HuH-7 (cell line): ENCODE results near the gene TBC1D1.

Experiments
- DNase-seq: peaks from one replicate; pipeline ENCODE4 v3.0.0; 2011; ENCODE audit warnings: low spot score

TBC1D1 gene

GRCh38 chr4:38151873-38152272 lies 261.0 kb downstream of the TBC1D1 start:
- no peak for DNase-seq

GRCh38 chr4:38152305-38152704 lies 261.4 kb downstream of the TBC1D1 start:
- DNase-seq, result no peak

GRCh38 chr4:38152721-38153386 lies 262.0 kb downstream of the TBC1D1 start:
- DNase-seq, result no peak

GRCh38 chr4:38153387-38153760 lies 262.5 kb downstream of the TBC1D1 start:
- no peak for DNase-seq

DNA sequence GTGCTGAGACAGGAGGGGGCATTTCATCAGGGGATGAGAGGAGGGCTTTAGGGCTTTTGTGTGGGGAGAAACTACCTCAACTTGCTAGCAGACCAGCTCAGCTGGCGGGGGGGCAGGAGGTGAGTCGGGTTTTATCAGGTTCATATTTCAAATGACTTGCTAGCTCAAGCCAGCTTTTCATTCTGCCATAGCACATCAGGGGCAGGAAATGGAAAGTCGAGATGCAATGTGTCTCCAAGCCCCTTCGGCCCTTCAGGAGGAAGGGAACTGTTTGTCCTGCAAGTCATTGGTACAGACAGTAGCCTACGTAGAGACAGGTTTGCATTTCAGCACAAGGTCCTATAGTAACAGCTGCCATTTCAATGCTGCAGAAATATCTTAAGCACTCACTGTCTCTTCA lies 263.4 kb downstream of the TBC1D1 start:
- DNase-seq, result no peak

DNA sequence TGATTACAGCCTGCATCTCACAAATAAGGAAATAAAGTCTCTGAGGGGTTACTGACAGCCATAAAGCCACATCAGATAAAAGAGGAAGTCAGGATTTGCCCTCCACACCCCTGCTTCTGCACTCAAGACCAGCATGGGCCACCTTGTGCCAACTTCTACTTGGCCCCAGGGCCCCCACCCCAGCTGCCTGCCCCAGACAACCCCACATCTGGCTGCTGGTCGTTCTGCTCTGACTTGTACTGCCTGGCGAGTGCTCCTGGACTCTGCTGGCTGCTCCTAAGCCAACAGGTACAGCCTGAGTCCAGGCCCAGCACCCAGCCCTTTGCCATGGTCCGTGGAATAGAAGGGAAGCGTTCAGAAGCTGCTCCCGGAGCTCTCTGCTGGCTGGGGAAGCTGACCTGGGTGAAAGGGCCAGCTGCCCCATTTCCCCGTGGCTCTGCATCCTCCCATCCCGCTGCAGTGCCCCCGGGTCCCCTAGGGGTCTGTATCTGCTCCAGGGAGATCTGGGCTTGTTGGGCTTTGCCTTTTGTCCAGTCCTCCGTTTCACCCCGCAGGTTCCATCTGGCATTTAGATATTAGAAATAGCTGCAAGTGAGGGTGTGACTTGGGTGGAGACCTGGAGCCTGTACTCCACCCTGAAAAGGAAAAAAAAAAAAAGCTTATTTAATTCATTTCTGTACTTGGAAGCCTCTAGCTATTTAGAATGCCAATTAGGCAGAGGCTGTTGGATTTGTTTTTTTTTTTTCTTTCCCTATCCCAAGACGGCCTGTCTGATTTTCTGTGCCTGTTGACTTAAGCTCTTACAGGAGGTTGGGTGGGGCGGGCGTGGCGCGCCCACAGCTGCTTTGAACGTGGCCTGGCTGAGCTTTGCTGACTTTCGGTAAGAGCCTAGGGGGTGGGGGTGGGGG lies 264.1 kb downstream of the TBC1D1 start:
- DNase-seq, result no peak

GRCh38 chr4:38155589-38156294 lies 264.9 kb downstream of the TBC1D1 start:
- DNase-seq, result no peak

DNA sequence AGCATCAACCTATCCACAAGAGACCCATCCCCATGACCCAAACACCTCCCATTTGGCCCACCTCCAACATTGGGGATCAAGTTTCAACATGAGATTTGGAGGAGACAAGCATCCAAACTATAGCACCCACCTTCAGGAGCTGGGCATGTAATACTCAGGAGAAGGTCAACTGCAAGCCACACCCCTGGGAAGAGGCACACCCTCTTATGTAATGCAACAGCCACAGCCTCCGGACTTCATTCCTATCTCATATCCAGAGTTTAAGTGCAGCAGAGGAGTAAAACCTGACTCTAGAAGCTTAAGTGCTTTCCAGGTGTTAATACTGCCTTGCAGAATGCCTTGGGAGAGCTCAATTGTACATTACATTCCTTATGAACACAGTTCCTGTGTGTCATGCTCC lies 266.7 kb downstream of the TBC1D1 start:
- DNase-seq, result no peak

- peak; percentile 73 for DNase-seq
Observed at GRCh38 chr4:38160487-38161207, 269.8 kb downstream of the TBC1D1 start.

- no peak for DNase-seq
Observed at GRCh38 chr4:38161208-38162113, 270.6 kb downstream of the TBC1D1 start.

GRCh38 chr4:38162240-38162784 lies 271.4 kb downstream of the TBC1D1 start:
- DNase-seq, result no peak

DNA sequence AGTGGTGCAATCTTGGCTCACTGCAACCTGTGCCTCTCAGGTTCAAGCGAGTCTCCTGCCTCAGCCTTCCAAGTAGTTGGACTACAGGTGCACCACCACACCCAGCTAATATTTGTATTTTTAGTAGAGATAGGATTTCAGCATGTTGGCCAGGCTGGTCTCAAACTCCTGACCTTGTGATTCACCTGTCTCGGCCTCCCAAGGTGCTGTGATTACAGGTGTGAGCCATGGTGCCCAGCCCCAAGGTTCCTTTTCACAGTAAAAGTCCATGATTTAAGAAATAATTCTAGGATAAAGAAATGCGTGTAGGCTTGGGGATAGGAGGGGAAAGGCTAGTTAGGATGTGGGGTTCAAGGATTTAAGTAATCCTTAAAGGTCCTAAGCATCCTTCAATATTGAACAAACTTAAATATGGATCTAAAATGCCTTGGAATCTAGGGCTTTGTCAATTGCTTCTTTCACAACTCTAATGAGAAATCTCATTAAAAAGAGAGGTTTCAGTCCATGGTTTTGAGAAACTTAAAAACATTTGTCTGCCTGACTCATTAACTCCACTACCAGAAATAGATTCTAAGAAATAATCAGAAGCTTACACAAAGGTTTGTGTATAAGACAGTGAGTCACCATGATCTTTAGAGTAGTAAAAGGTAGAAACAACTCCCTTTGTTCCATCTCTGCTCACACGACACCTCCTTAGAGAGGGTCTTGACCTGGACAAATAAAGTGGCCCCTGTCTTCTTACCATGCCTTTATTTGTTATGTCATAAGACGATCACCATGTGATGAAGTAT lies 272.5 kb downstream of the TBC1D1 start:
- no peak for DNase-seq

GRCh38 chr4:38164346-38164745 lies 273.5 kb downstream of the TBC1D1 start:
- no peak for DNase-seq

DNA sequence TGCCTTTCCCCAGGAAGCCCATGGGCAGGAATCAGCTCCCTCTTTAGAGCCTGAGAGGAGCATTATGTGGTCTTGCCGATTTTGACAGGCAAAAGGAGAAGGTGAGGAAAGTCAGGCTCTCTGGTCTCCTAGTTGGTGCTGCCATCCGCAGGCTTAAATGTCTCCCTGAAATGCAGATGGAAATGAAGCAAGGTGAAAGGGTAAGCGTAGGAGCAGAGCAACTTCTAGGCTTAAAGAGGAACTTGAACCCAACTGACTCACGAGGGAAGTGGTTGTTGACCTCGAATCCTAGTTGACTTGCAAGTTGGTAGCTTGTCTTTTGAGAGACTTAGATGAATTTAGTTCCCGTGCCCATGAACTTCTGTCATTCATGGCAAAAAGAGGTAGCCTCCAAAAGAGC lies 275.2 kb downstream of the TBC1D1 start:
- peak; percentile 37 for DNase-seq

DNA sequence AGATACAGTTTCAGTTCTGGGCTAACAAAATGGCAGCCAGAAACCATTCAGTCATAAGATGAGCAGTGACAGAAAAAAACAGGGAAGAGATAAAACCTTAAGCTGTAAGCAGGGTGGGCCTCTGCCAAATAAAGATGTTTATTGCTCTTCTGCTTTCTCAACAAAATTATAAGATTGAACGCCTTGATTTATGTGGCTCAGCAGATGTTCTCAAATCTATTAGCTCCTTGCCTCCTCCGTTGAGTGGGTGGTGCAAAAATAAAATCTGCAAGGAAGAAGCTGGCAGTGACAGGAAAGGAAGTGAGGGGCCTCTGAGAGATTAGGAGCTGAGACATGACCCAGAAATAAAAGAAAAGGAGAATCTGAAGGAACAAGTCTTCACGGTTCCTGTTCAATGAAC lies 275.9 kb downstream of the TBC1D1 start:
- no peak for DNase-seq

- no peak for DNase-seq
Observed at GRCh38 chr4:38167973-38168372, 277.1 kb downstream of the TBC1D1 start.

DNA sequence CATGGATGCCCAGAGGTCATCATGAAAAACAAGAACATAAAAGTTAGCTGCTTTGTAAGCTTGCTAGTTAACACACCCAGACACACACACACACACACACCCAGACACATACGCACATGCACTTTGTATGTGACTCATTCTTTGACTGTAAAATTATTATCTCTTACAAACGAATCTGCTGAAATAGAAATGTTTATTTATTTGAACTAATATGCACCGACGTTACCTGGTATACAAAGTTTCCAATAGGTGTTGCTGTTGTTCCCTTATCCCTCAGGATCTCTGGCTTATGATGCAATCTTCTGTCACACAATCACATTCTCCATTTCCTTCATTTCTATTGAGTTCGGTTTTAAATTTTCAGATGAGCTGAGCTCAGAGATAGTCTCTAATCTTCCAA lies 278.6 kb downstream of the TBC1D1 start:
- DNase-seq, result no peak

DNA sequence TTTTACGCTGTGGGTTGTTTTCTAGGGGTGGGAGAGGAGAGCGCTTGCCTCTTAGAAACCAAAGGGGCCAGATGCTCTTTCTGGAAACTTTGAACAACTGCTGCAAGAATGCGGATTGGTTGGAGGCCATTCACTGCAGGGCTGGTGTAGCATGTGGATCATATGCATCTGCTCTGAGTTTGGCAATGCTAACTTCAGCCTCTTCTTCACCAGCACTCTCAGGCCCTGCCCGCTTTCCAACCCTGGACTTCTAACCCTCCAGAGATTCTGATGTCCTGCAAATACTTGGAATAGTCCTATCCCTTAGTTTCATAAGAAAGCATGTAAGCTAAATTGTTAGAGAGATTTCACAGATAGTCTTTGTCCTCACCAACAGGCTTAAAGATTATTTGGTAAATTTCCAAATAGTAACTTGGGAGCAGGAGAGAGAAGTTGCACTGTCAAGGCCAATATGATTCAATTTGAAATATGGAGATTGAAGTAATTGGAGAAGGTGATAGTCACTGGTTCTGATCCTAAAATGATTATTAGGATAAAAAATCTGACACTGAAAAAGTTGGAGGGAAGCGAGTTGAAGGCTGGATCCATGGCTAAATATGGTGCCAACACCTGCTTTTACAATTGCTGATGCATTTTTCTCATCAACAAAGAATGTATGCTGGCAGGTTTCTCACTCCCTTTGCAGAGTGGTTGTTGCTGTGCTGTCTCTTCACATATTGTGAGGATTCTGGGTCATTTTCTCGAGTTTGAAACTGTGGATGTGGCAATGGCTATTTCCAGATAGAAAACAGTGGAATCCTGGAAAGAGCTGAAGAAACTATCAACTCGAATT lies 279.7 kb downstream of the TBC1D1 start:
- DNase-seq, result no peak

DNA sequence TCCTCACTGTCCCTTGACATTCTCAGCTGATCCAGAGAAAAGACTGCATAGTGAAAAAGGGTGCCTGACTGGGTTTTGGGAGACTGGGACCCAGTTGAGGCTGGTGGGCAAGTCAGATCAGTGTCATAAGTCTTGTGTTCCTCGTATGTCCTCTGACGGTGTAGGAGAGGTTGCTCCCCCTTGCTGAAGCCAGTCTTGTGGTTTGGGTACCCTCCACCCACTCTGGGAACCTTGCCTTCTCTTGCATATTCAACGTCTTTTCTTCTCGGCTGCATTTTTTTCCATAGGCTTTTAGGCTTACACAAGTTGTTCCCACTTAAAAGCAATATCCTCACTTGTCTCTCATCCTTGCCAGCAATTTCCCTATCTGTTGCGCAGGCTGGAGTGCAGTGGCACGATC lies 281.2 kb downstream of the TBC1D1 start:
- DNase-seq, result no peak
